GM23338 (cell line): Measurements from ENCODE around the gene TRMT61A. TPM values are rescaled to one million over a fixed set of nuclear protein-coding genes. Genes with fewer than 3 reads are reported as not detected.

ENCODE experiments used
- ATAC-seq: fragments of 200-7000 bp; cut with Tn5 transposase; 3 replicates; pipeline ENCODE4 v1.9.1; 2020
- DNase-seq: peaks from one replicate; pipeline ENCODE4 v3.0.0-alpha.2; 2015; ENCODE audit warnings: low spot score
- H2AFZ ChIP-seq: fragments of 200-600 bp; sonication (generic); 2 replicates; pipeline ENCODE4 v1.8.0; 2016; ENCODE audit warnings: antibody characterized with exemption, mild to moderate bottlenecking, moderate library complexity
- H3F3A ChIP-seq: fragments of 200-600 bp; sonication (generic); replicated peaks from 2 replicates; pipeline ENCODE4 v1.8.0; 2017; ENCODE audit warnings: antibody characterized with exemption, mixed run types, low read depth
- H3K27ac ChIP-seq: fragments of 200-600 bp; sonication (generic); 2 replicates; pipeline ENCODE4 v1.6.1; 2016; ENCODE audit warnings: low read depth
- H3K27me3 ChIP-seq: fragments of 200-600 bp; sonication (generic); 2 replicates; pipeline ENCODE4 v1.8.0; 2016; ENCODE audit warnings: mild to moderate bottlenecking, mixed run types, moderate library complexity; ENCODE audit not compliant: insufficient read depth
- H3K36me3 ChIP-seq: fragments of 200-600 bp; sonication (generic); 2 replicates; pipeline ENCODE4 v1.8.0; 2016; ENCODE audit warnings: mild to moderate bottlenecking; ENCODE audit not compliant: insufficient read depth
- H3K4me1 ChIP-seq: fragments of 200-600 bp; sonication (generic); 2 replicates; pipeline ENCODE4 v1.8.0; 2016; ENCODE audit warnings: mild to moderate bottlenecking, moderate library complexity; ENCODE audit not compliant: insufficient read depth
- H3K4me2 ChIP-seq: fragments of 200-600 bp; sonication (generic); 2 replicates; pipeline ENCODE4 v1.7.1; 2017; ENCODE audit warnings: mixed run types
- H3K4me3 ChIP-seq: fragments of 200-600 bp; sonication (generic); 2 replicates; pipeline ENCODE4 v1.6.1; 2016; ENCODE audit warnings: mixed run types
- H3K79me2 ChIP-seq: fragments of 200-600 bp; sonication (generic); replicated peaks from 2 replicates; pipeline ENCODE4 v1.8.0; 2017; ENCODE audit warnings: mild to moderate bottlenecking; ENCODE audit not compliant: insufficient read depth
- H3K9me2 ChIP-seq: fragments of 200-600 bp; sonication (generic); 2 replicates; pipeline ENCODE4 v1.8.0; 2017; ENCODE audit not compliant: insufficient read depth
- H4K20me1 ChIP-seq: fragments of 200-600 bp; sonication (generic); replicated peaks from 2 replicates; pipeline ENCODE4 v1.8.0; 2017; ENCODE audit warnings: mild to moderate bottlenecking; ENCODE audit not compliant: insufficient read depth
- H3K27ac Mint-ChIP-seq: 2 replicates; pipeline ENCODE4 v1.8.0; 2020; ENCODE audit warnings: inconsistent platforms, mild to moderate bottlenecking, moderate library complexity, mixed read lengths
- H3K27me3 Mint-ChIP-seq: 3 replicates; pipeline ENCODE4 v1.8.0; 2022; ENCODE audit warnings: low read depth, mild to moderate bottlenecking, moderate library complexity, mixed read lengths, inconsistent platforms; ENCODE audit not compliant: insufficient read depth, poor library complexity
- H3K36me3 Mint-ChIP-seq: 3 replicates; pipeline ENCODE4 v1.8.0; 2021; ENCODE audit warnings: low read depth, mild to moderate bottlenecking, inconsistent platforms, moderate library complexity, mixed read lengths
- H3K4me1 Mint-ChIP-seq: 3 replicates; pipeline ENCODE4 v1.8.0; 2020; ENCODE audit warnings: mild to moderate bottlenecking, inconsistent platforms, mixed read lengths
- H3K4me3 Mint-ChIP-seq: 3 replicates; pipeline ENCODE4 v1.8.0; 2021; ENCODE audit warnings: moderate library complexity, mild to moderate bottlenecking, inconsistent platforms, mixed read lengths
- H3K9me3 Mint-ChIP-seq: 3 replicates; pipeline ENCODE4 v1.8.0; 2020; ENCODE audit warnings: moderate library complexity, mild to moderate bottlenecking, inconsistent platforms, mixed read lengths
- CREB1 ChIP-seq: fragments of 250-450 bp; sonication (Bioruptor Pico); IDR thresholded peaks from 2 replicates; pipeline ENCODE4 v1.5.0; 2020; ENCODE audit warnings: low read depth, mild to moderate bottlenecking, moderate library complexity
- EZH2 ChIP-seq: fragments of 200-600 bp; sonication (generic); IDR thresholded peaks from one replicate; pipeline ENCODE4 v1.8.0; 2017; ENCODE audit warnings: antibody characterized with exemption, mild to moderate bottlenecking, low read depth; ENCODE audit not compliant: unreplicated experiment
- EZH2phosphoT487 ChIP-seq: fragments of 200-600 bp; sonication (generic); IDR thresholded peaks from one replicate; pipeline ENCODE4 v1.8.1; 2018; ENCODE audit warnings: antibody characterized with exemption; ENCODE audit not compliant: unreplicated experiment
- JUNB ChIP-seq: IDR thresholded peaks from one replicate; pipeline ENCODE4 v1.6.1; 2016; ENCODE audit warnings: antibody characterized with exemption; ENCODE audit not compliant: unreplicated experiment
- POLR2AphosphoS5 ChIP-seq: IDR thresholded peaks from 2 replicates; pipeline ENCODE4 v1.6.1; 2016; ENCODE audit warnings: antibody characterized with exemption, low read depth
- ZNF114 ChIP-seq: fragments of 250-450 bp; sonication (Bioruptor Pico); IDR thresholded peaks from 2 replicates; pipeline ENCODE4 v1.5.0; 2020; ENCODE audit warnings: mild to moderate bottlenecking, moderate library complexity
- ZNF331 ChIP-seq: fragments of 250-450 bp; sonication (Bioruptor Pico); IDR thresholded peaks from 2 replicates; pipeline ENCODE4 v1.5.0; 2020; ENCODE audit warnings: low read depth, mild to moderate bottlenecking, moderate library complexity
- polyA plus RNA-seq: library from polyadenylated mRNA; unstranded; fragments of >200 nt; fragmentation: Nextera tagmentation; extraction: Ambion mirVana; gene quantifications from 2 replicates; pipeline ENCODE4 v1.2.1, GENCODE V29; 2016
- total RNA-seq: library from RNA; depleted of rRNA; stranded (reverse); fragments of >200 nt; shearing (Covaris generic); gene quantifications from 2 replicates; pipeline ENCODE4 v1.2.3, GENCODE V29; 2014
- TF ChIP-seq, protein P1 (sequence below): fragments of 250-450 bp; sonication (Bioruptor Pico); IDR thresholded peaks from 2 replicates; pipeline ENCODE4 v1.5.0; 2020; ENCODE audit warnings: mild to moderate bottlenecking, moderate library complexity
- TF ChIP-seq, protein P2 (sequence below): IDR thresholded peaks from 2 replicates; pipeline ENCODE4 v1.6.1; 2016; ENCODE audit warnings: antibody characterized with exemption

TRMT61A gene
- total and polyA plus RNA-seq, 2 experiments from 2014 or later = 13.4 to 28.2 TPM

- TF ChIP-seq, protein P1, sequence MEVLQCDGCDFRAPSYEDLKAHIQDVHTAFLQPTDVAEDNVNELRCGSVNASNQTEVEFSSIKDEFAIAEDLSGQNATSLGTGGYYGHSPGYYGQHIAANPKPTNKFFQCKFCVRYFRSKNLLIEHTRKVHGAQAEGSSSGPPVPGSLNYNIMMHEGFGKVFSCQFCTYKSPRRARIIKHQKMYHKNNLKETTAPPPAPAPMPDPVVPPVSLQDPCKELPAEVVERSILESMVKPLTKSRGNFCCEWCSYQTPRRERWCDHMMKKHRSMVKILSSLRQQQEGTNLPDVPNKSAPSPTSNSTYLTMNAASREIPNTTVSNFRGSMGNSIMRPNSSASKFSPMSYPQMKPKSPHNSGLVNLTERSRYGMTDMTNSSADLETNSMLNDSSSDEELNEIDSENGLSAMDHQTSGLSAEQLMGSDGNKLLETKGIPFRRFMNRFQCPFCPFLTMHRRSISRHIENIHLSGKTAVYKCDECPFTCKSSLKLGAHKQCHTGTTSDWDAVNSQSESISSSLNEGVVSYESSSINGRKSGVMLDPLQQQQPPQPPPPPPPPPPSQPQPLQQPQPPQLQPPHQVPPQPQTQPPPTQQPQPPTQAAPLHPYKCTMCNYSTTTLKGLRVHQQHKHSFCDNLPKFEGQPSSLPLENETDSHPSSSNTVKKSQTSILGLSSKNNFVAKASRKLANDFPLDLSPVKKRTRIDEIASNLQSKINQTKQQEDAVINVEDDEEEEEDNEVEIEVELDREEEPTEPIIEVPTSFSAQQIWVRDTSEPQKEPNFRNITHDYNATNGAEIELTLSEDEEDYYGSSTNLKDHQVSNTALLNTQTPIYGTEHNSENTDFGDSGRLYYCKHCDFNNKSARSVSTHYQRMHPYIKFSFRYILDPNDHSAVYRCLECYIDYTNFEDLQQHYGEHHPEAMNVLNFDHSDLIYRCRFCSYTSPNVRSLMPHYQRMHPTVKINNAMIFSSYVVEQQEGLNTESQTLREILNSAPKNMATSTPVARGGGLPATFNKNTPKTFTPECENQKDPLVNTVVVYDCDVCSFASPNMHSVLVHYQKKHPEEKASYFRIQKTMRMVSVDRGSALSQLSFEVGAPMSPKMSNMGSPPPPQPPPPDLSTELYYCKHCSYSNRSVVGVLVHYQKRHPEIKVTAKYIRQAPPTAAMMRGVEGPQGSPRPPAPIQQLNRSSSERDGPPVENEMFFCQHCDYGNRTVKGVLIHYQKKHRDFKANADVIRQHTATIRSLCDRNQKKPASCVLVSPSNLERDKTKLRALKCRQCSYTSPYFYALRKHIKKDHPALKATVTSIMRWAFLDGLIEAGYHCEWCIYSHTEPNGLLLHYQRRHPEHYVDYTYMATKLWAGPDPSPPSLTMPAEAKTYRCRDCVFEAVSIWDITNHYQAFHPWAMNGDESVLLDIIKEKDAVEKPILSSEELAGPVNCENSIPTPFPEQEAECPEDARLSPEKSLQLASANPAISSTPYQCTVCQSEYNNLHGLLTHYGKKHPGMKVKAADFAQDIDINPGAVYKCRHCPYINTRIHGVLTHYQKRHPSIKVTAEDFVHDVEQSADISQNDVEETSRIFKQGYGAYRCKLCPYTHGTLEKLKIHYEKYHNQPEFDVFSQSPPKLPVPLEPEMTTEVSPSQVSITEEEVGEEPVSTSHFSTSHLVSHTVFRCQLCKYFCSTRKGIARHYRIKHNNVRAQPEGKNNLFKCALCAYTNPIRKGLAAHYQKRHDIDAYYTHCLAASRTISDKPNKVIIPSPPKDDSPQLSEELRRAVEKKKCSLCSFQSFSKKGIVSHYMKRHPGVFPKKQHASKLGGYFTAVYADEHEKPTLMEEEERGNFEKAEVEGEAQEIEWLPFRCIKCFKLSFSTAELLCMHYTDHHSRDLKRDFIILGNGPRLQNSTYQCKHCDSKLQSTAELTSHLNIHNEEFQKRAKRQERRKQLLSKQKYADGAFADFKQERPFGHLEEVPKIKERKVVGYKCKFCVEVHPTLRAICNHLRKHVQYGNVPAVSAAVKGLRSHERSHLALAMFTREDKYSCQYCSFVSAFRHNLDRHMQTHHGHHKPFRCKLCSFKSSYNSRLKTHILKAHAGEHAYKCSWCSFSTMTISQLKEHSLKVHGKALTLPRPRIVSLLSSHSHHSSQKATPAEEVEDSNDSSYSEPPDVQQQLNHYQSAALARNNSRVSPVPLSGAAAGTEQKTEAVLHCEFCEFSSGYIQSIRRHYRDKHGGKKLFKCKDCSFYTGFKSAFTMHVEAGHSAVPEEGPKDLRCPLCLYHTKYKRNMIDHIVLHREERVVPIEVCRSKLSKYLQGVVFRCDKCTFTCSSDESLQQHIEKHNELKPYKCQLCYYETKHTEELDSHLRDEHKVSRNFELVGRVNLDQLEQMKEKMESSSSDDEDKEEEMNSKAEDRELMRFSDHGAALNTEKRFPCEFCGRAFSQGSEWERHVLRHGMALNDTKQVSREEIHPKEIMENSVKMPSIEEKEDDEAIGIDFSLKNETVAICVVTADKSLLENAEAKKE (CRISPR knock-in tag) = no peak
These were observed 19.0 kb downstream of the TRMT61A start (continued) for GRCh38 chr14:103547941-103548462.

- Mint-ChIP-seq H3K9me3 (no peaks in the 10 kb centered on the region), H3K36me3 (no peaks in the 10 kb centered on the region), H3K4me1 (peaks cover 5% of the 10 kb centered on the region; the same call in 1 of the 3 replicates), H3K27ac (no peak overlapping the region), H3K27me3 (peaks cover 11% of the 10 kb centered on the region), H3K4me3 (no peak overlapping the region)
- no peak overlapping the region for H3K4me2 ChIP-seq
- no peaks in the 10 kb centered on the region for H3F3A ChIP-seq
- H4K20me1 ChIP-seq = no peaks in the 10 kb centered on the region
- ATAC-seq (no peak), DNase-seq (no peak)
- TF ChIP-seq CREB1 (CRISPR knock-in tag) (no peak), EZH2phosphoT487 (no peak), POLR2AphosphoS5 (no peak), ZNF114 (no peak), ZNF331 (CRISPR knock-in tag) (no peak), EZH2 (no peak), JUNB (no peak)
- TF ChIP-seq, protein P2, sequence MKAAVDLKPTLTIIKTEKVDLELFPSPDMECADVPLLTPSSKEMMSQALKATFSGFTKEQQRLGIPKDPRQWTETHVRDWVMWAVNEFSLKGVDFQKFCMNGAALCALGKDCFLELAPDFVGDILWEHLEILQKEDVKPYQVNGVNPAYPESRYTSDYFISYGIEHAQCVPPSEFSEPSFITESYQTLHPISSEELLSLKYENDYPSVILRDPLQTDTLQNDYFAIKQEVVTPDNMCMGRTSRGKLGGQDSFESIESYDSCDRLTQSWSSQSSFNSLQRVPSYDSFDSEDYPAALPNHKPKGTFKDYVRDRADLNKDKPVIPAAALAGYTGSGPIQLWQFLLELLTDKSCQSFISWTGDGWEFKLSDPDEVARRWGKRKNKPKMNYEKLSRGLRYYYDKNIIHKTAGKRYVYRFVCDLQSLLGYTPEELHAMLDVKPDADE = no peak
- no peaks in the 10 kb centered on the region for H3K27me3 ChIP-seq
- H3K36me3 ChIP-seq = no peaks in the 10 kb centered on the region
- H2AFZ ChIP-seq = no peak overlapping the region
- H3K9me2 ChIP-seq = no peaks in the 10 kb centered on the region
- 0 out of 2 replicates have a peak, but pooled peaks cover under 1% of the 10 kb centered on the region for H3K4me1 ChIP-seq
- H3K27ac ChIP-seq = no peak overlapping the region
- H3K4me3 ChIP-seq = no peak overlapping the region
- no peaks in the 10 kb centered on the region for H3K79me2 ChIP-seq
These were observed 19.7 kb downstream of the TRMT61A start for GRCh38 chr14:103548463-103549351.
